ENCODE results near the gene ADAM17. TPM values are rescaled to one million over a fixed set of nuclear protein-coding genes. Genes with fewer than 3 reads are reported as not detected.
A peak's percentile ranks its signal among the peaks of the same experiment; 100 is the strongest.

ADAM17 gene
- total and polyA plus RNA-seq, 2 of the 13 experiments (the other 11 are each of a cell fraction or from before 2014, with no cell fraction given), result 6.5 to 33.4 TPM

DNA sequence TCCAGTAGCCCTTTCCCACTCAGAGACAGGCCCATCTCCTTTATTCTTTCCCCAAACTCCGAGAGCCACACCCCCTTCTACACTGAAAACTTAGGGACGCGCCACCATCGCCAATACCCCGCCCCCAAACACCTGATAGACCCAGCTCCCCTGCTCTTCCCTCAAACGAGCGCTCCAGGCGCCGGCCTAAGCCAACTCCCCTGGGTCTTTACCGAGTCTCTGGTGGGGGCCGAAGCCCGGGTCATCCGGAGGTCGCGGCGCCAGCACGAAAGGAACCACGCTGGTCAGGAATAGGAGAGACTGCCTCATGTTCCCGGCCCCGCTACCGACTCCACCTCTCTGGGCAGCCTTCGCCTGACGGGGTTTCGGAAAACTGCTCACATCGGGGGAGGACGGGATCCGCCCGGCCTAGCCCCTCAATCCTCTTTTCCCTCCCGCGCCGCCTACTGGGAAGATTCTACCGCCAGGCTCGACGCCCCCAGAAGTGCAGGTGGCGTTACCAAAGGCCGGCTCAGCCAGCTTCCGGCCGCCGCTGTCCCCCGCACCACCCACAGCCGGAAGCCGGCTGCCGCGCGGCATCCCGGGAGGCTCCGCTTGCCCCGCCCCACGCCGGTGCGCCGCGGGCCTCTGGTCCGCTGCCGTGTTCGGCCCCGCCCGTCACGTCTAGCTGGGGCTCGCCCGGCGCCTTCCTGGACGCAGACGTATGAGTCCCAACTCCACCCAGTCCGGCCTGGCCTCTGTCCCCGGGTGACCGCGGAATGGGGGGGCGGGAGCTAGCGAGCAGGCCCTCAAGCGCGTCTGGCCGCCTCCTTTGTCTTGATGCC lies at the start of gene ADAM17 (continued):
- TF ChIP-seq ZNF513 (CRISPR knock-in tag; conservative IDR thresholded peaks at IDR 0.05) (0 out of 2 replicates have a peak, but pooled peaks have one; percentile 21), ZBTB8A (CRISPR knock-in tag; IDR thresholded peaks at IDR 0.05; ENCODE audit: borderline replicate concordance, low read depth) (no peak), ZNF335 (CRISPR knock-in tag; IDR thresholded peaks at IDR 0.05) (0 out of 2 replicates have a peak, but pooled peaks have one; percentile 47), ZFP62 (CRISPR knock-in tag; IDR thresholded peaks at IDR 0.05) (peak; percentile 57; the same call in 1 of the 2 replicates), PCBP1 (IDR thresholded peaks at IDR 0.05; ENCODE audit: borderline replicate concordance, low read depth, low read length) (no peak), XRCC5 (optimal IDR thresholded peaks at IDR 0.05; ENCODE audit: low read length) (peak; percentile 90), SRSF1 (optimal IDR thresholded peaks at IDR 0.05; ENCODE audit: low read depth, low read length) (peak; percentile 81), SMYD3 (CRISPR knock-in tag; IDR thresholded peaks at IDR 0.05) (no peak; the same call in 1 of the 2 replicates), GABPB1 (CRISPR knock-in tag; IDR thresholded peaks at IDR 0.05) (peak; percentile 95), MAX (IDR thresholded peaks at IDR 0.05) (peak; percentile 97), ZSCAN31 (CRISPR knock-in tag; IDR thresholded peaks at IDR 0.05; ENCODE audit: low read depth) (peak; percentile 97), REST (IDR thresholded peaks at IDR 0.05; ENCODE audit: borderline replicate concordance in 1 of 2, low read depth in 1 of 2, low read length in 2 of 2) (no peak; a peak in 1 of 4 replicates), SIN3A (IDR thresholded peaks at IDR 0.05; ENCODE audit: borderline replicate concordance, low read depth, low read length) (peak; percentile 58; the same call in 1 of the 2 replicates), ZZZ3 (CRISPR knock-in tag; IDR thresholded peaks at IDR 0.05; ENCODE audit: borderline replicate concordance) (no peak; the same call in none of the 2 replicates), GPBP1L1 (CRISPR knock-in tag; IDR thresholded peaks at IDR 0.05) (no peak), PHF8 (CRISPR knock-in tag; IDR thresholded peaks at IDR 0.05) (peak; percentile 99), RARG (CRISPR knock-in tag; IDR thresholded peaks at IDR 0.05; ENCODE audit: low read depth) (no peak), PRMT3 (CRISPR knock-in tag; IDR thresholded peaks at IDR 0.05; ENCODE audit: borderline replicate concordance, low read depth) (peak; percentile 86), ZNF484 (CRISPR knock-in tag; IDR thresholded peaks at IDR 0.05; ENCODE audit: borderline replicate concordance, low read depth) (no peak; the same call in 1 of the 2 replicates), CHD4 (IDR thresholded peaks at IDR 0.05; ENCODE audit: borderline replicate concordance, low read length) (no peak), MIXL1 (CRISPR knock-in tag; IDR thresholded peaks at IDR 0.05) (peak; percentile 45; the same call in 1 of the 2 replicates)
- TF ChIP-seq, protein P1, sequence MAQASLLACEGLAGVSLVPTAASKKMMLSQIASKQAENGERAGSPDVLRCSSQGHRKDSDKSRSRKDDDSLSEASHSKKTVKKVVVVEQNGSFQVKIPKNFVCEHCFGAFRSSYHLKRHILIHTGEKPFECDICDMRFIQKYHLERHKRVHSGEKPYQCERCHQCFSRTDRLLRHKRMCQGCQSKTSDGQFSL (CRISPR knock-in tag; IDR thresholded peaks at IDR 0.05), result peak; percentile 100
